HG03565 (cell line): Measurements from ENCODE around the gene ANKS1B.
"Not testable (repeated sequence)": the region's sequence is repeated elsewhere in the genome, so short reads cannot be mapped to it uniquely, and the experiment has no call there.

Source experiments
- ATAC-seq: cut with Tn5 transposase; IDR thresholded peaks from one replicate; pipeline ENCODE4 v1.9.1; 2021; ENCODE audit warnings: mild to moderate bottlenecking, moderate library complexity; ENCODE audit not compliant: unreplicated experiment

The ANKS1B gene

DNA sequence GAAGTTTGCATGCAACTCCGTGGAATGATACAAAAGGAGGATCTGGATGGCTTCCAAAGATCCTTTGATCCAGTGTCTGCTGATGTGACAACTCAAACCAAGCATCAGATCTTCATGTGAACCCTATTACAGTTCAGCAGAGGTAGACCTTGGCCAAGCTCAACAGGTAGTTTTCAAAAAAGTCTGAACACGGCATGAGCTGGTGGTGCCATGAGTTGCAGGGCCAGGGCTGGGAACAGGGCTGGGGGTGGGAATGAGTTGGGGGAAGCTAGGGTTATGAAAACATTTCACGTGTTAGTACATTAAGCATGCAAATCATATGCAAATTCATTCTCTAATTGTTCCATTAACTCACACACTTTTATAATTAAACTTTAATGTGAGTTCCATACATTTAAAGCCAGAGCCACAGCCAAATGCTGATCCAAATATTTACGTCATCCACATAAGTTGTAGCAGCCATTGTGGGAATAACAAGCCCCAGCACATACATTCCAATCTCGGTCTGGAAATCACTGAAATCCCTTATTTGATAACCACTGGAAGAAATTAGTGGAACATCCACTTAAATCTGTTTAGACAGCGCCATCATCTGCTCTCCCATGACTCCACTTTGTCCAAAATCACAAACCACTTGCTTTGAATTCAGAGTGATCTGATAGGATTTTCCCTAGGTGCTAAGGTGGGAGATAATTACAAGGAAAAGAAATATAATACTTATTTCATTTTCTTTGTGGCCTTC, 1181.1 kb downstream of the ANKS1B start:
- ATAC-seq: no peak

DNA sequence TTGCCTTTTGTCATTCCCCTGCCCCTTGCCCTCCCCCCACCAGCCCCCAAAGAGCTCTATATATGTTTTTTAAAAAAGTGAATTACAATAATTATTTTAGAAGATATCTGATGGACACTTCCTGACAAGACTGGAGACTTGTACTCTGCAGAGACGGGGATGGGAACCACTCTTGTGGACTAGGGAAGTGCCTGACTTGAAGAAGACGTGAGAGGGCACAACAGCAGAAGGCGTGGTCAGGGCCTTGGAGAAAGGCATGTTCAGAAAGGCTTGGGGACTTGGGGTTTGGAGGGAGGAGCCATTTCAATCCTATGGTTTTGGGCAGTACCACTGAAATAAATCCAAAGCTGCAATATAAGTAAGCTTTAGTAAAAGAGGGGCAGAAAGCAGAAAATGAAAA, 1184.9 kb downstream of the ANKS1B start:
- no peak for ATAC-seq

DNA sequence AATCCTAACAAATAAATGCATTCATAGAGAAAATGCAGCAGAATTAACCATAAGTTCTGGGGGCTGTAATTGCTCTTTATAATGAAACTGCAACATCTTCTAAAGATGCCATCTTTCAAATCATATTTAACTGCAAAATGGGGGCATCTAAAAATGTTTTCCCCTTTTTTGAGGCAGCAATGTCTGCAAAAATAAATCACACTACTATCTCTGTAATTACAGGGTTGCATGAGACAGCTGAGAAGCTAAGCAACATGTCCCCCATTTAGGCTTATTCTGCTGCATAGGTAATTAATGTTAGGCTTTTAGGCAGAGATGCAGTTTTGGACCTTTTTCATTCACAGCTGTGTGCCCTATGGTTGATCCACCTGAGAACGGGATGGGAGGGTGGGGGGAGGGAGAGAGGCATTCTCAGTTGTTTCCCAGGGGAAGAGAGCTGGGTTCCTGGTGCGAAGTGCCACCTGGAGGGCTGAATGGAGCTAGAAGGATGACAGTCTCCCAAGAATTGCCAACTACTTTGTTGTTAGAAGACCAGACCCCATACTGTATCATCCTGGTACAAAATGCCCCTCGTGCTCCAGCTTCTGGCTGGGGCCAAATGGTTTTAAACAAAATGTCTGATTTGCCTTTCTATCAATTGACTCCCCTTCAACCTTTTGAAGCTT, 1185.5 kb downstream of the ANKS1B start:
- no peak for ATAC-seq

DNA sequence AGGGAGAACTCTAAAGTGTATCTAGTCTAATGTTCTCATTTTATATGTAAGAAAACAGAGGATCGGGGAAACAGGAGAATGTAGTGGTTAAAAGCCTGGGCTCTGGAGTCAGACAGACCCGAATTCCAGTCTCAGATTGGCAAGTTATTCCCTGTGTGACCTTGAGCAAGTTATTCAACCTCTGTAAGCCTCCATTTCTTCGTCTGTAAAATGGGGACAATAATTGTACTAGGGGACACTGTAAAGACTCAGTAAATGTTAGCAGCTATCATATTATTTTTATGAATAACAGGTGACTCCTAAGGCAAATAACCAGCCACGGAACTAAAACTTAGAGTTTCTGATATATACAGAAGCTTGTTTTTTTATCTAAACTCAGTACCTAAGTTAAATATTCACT, 1187.5 kb downstream of the ANKS1B start:
- ATAC-seq: no peak

DNA sequence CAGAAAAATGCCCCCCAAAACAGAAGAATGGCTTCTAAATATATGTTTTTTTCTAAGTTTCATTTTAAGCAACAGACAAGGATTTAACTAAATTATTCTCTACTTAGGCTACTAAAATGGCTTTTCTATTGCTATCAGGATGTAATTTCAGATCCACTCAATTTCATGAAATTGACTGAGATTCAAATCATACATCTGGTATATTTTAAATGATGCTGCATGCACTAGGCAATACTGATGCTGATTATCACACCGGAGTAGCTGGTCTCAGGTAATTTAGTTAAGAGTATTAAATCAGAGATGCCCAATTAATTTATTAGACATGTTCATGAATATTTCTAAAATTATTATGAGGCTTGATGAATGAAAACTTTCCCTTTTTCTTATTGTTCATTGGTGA, 1188.0 kb downstream of the ANKS1B start:
- ATAC-seq: no peak

DNA sequence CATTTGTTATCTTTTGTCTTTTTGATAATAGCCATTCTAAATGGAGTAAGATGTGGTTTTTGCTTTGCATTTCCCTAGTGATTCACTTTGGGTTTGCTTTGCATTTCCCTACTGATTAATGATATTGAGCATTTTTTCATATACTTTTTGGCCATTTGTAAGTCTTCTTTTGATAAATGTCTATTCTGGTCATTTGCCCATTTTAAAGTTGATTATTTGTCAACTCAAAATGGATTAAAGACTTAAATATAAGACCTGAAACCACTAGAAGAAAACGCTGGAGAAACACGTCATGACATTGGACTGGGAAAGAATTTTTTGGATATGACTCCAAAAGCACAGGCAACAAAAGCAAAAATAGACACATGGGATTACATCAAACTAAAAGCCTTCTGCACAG, 1191.6 kb downstream of the ANKS1B start:
- no peak for ATAC-seq

DNA sequence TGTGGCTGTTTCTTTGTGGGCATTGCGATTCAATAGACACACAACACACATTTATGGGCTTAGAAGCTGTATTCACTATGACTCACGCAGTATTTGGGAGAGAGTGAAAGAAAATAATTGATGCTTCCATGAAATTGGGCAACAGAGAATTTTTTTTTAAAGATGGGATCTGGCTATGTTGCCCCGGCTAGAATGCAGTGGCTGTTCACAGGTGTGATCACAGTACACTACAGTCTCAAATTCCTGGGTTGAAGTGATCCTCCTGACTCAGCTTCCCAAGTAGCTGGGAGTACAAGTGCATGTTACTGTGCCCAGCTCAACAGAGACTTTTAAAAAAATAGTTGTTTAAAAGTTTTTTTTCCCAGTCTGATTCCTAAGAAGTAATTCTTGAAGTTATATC, 1193.3 kb downstream of the ANKS1B start:
- no peak for ATAC-seq

DNA sequence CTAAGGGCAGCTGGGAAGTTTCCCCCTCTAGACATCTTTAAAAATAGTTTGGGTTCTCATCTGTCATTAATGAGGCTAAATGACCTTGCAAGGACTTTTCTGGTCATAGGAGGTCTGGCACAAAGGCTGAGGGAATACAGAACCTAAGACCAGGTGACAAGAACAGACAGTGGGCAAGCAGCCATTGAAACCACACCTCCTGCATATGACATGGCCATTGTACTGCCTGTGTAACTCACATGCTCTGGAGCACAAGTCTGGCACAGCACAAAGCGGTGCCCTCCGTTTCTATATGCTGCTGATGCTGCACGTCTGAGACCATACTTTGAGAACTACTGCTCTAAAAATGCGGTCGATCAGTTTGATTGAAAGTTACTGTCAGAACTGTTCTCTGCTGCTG, 1196.3 kb downstream of the ANKS1B start:
- no peak for ATAC-seq

DNA sequence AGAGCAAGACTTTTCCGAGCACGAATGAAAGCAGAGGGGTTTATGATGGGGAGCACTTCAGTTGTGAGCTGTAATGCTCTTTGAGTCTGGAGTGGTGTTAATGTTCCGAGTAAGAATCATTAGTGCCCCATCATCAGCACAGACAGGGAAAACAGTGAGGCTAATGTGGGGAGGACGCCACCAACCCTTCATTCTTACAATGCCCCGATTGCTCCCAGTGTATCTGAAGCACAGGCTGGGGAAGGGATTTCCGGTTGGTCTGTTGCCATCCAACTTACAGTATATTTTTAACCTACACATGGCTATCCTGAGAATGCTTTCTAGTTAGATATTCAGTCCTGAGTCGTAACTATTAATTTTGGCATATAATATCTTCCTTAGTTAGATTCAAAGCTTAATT, 1198.1 kb downstream of the ANKS1B start:
- no peak for ATAC-seq

DNA sequence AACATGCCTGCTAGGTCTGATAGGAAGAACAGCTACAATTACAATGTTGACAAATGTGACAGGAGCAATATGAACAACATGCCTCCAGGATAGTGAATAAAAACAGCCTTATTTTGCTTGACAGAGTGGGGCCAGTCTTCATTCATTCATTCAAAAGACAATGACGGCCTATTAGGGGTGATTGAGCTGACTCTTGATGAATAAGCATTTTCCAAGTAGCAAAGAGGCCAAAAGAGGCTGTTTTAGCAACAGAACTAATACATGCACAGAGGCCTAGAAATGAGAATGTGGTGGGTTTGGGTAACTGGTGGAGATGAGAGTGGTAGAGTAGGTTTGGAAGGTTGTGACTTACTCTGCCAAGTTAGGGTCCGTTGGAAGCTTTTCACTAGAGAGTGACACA, 1201.3 kb downstream of the ANKS1B start:
- no peak for ATAC-seq

DNA sequence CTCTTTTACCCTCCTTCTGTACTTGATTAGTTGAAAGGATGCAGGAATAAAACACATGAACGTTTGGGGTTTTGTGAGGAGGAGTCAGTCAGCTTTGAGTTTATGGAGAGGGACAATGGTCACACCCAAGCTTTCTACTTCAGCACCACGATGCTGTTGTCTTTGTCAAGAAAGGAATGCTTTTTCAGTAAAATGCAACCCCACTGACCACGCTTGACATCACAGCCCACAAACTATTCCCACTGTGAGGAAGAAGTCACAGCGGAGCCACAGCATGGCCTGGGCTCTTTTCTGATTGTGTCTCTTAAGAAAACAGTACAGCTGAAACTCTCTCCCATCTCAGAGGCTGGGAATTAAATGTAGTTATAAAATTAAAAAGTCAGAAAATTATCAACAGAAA, 1204.5 kb downstream of the ANKS1B start:
- no peak for ATAC-seq

DNA sequence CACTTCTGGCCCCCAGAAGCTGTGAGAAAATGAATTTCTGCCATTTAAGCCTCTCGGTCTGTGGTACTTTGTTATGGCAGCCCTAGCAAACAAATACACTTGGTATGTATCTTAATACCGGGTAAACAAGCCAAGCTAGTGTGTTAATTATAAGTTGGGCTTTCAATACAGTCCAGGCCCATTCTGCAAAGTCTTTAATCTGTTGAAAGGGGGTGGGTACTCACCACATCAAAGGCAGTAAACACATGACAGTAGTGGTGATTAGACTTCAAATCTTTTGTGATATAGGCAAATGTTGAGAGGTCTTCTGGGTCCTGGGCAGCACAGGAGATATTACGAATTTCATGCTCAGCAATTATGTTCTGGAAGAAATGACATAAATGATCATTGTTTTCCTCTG, 1211.9 kb downstream of the ANKS1B start:
- ATAC-seq: no peak

DNA sequence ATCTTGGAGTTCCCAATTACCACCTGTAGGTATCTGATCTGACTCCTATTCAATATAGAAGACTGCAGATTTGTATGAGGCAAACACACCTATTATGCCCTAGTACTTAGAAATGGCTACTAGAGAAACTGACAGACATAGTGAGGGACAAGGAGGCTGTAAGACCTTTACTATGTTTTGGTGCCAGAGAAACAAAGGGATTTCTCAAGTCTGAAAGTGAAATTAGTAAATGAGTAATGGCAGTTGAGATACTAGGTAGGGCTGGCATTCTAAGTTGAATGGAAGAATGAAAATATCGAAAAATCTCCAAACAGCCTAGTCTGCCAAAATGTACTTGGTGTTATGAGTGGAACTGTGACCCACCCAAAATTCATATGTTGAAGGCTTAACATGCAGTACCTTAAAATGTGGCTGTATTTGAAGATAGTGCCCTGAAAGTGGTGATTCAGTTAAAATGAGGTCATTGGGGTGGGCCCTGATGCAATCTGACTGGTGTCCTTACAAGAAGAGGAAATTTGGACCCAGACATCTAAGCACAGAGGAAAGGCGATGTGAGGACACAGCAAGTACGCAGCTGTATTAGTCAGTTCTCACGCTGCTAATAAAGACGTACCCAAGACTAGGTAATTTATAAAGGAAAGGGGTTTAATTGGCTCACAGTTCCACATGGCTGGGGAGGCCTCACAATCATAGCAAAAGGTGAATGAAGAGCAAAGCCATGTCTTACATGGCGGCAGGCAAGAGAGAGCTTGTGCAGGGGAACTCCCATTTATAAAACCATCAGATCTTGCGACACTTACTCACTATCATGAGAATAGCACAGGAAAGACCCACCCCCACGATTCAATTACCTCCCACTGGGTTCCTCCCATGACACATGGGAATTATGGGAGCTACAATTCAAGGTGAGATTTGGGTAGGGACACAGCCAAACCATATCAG, 1212.7 kb downstream of the ANKS1B start:
- no peak for ATAC-seq

DNA sequence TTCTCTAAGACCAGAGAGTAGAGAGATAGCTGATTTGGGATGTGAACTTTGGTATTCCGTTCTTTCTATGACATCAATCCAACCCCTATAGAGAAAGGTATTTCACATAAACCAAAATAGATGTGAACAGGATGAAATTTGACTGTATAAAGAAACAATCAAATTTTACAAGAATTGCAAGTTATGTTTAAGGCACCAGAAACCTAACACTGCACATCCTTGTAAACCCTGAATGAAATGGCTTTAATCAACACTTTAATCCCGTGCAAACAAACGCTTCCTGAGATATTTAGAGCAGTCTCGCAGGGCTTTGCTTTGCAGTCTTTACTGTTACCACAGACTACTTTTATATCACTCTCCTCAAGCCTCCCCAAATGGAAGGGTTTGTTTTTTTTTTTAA, 1214.5 kb downstream of the ANKS1B start:
- no peak for ATAC-seq

DNA sequence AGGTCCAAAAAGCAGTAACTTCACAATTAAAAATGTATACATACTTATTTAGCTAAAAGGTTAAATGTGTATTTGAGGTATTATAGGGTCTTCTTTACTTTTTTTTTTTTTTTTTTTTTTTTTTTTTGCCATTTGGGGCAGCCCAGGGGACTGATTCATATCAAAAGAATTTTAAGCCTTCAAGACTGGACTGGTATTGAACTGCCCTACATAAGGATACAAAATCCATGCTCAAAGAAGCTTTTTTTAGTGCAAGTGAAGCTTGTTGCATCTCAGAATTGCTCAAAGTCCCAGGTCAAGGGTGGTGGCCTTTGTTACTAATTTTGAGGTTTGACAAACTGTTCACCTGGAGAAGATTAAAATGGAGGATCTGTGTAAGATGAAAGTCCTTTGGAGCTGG, 1215.7 kb downstream of the ANKS1B start:
- ATAC-seq: no peak

DNA sequence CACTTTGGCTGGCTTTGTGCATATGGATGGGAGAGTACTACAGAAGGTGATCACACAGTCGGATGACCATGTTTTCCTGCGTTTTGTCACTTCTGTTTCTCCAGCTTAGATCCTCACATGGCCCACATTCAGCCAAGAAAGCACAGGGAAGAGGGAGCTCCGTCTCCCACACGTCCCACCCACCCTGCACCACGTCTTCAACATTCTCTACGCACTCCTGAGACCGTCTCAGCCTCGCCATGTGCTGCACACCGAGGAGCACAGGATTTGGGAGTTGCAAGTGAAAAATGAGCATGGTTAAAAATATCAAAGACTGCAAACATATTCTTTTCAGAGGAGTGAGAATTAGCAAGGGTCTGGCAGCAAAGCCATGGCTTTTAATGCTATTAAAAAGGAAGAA, 1217.5 kb downstream of the ANKS1B start:
- ATAC-seq: no peak

DNA sequence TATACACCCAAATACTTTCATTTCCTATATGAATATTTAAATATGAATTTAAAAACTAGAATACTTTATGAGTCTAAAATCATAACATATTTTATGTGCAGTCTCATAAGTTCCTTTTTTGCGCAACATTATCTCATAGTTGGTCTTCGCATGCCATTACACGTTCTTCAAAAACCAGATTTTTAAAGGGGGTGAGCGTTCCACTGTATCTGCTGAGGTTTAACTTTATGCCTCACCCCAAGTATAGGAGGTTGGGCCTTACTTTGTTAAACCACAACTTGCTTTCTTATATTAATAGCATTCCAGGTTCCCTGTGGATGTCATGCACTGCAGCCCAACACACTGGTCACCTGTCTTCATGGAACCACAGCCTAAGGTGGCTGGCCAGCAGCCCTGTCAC, 1221.1 kb downstream of the ANKS1B start:
- ATAC-seq: no peak

DNA sequence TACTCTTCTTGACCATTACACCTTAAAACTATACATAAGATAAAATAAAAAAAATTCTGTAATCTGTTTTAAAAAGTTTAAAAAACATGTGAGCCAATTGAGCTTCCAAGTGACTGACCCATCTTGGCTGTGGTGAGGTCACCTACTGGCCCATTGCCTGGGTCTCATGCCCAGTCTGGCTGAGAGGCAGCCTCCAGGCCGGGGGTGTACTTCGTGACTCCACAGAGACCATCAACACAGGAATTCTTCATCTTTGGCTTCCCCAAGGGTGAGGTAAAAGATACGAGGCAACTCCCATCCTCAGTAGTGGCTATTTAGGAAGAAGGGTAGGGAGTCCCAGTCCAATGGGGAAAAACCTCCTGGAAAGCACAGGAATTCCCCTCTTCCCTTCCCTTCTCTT, 1226.4 kb downstream of the ANKS1B start:
- ATAC-seq: no peak

DNA sequence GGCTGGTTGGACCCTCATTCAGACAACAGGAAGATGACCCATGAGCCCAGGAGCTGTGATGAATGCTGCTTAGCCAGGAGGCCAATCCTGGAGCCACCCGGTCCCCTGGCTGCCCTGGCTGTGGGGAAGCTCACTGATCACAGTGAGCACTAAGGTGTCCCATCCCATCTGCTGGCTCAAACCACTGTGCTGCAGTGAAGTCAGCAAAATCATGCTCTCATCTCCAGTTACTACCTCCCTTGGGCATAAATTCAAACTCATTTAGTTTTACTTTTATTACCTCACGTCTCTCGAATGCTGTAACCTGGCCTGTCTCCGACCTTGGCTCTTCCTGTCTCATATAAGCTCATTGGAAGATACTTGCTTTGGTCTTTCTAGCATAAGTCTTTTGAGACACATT, 1227.3 kb downstream of the ANKS1B start:
- ATAC-seq: no peak

DNA sequence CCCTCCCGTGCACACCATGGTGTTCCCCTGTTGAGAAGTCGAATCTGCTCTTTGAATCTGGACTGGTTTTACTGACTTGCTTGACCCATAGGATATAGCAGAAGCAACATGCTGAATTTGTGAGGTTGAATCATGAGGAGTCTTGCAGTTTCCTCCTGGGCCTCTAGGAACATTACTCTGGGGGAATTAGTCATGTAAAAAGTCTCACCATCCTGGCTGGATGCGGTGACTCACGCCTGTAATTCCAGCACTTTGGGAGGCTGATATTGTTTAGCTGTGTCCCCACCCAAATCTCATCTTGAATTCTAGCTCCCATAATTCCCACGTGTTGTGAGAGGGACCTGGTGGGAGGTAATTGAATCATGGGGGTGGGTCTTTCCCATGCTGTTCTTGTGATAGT, 1228.9 kb downstream of the ANKS1B start:
- ATAC-seq: not testable (repeated sequence)

DNA sequence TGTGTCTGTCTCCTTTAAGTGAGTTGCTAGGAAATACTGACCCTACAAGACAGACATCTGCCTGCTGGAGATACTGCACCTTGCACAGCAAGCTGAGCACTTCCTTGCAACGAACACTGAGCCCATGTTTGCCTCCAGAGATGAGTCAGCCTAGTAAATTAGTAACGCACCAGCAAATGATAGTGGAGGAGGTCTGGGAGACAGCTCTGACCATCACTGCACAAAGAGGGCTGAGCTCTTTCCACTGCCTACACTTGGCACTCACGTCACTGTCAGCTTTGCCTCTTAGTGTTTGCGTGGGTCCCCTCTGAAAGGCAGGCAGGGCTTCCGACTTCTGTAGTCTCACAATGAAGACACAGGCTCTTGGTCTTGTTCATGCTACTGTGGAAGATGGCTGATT, 1230.6 kb downstream of the ANKS1B start:
- ATAC-seq: peak; percentile 99

DNA sequence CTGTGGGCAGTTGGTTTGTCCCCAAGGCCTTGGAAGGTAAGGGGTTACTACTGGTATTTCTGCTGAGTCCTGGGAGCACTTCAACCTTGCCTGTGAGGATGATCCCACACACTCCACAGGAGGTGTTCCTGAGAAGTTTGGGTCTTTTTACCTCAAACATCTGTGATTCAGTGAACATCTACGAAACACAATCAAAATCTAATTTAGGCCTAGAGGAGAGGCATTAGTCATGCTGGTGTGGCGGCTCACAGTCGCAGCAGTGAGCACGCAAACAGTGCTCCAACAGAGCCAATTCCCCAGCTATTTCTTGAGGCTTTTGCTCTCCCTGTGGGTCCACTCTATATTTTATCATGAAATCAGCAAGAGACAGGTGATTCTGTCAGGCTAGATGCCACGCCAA, 1232.0 kb downstream of the ANKS1B start:
- ATAC-seq: no peak
